ENCODE results near the gene PHKA2.

GRCh38 chrX:18872621-18873020 lies 111.3 kb downstream of the PHKA2 start:
- TF ChIP-seq, protein P1, sequence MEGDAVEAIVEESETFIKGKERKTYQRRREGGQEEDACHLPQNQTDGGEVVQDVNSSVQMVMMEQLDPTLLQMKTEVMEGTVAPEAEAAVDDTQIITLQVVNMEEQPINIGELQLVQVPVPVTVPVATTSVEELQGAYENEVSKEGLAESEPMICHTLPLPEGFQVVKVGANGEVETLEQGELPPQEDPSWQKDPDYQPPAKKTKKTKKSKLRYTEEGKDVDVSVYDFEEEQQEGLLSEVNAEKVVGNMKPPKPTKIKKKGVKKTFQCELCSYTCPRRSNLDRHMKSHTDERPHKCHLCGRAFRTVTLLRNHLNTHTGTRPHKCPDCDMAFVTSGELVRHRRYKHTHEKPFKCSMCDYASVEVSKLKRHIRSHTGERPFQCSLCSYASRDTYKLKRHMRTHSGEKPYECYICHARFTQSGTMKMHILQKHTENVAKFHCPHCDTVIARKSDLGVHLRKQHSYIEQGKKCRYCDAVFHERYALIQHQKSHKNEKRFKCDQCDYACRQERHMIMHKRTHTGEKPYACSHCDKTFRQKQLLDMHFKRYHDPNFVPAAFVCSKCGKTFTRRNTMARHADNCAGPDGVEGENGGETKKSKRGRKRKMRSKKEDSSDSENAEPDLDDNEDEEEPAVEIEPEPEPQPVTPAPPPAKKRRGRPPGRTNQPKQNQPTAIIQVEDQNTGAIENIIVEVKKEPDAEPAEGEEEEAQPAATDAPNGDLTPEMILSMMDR (IDR thresholded peaks at IDR 0.05; ENCODE audit: low read depth, low read length, missing input control) = no peak
- TF ChIP-seq YY1 (IDR thresholded peaks at IDR 0.05) = no peak
- no peak for TF ChIP-seq SP1 (IDR thresholded peaks at IDR 0.05)
- TF ChIP-seq GABPA (IDR thresholded peaks at IDR 0.05 in 1 of 2, conservative IDR thresholded peaks at IDR 0.05 in 1 of 2) = no peak
- no peak for TF ChIP-seq RAD21 (IDR thresholded peaks at IDR 0.05)
- TF ChIP-seq, protein P2, sequence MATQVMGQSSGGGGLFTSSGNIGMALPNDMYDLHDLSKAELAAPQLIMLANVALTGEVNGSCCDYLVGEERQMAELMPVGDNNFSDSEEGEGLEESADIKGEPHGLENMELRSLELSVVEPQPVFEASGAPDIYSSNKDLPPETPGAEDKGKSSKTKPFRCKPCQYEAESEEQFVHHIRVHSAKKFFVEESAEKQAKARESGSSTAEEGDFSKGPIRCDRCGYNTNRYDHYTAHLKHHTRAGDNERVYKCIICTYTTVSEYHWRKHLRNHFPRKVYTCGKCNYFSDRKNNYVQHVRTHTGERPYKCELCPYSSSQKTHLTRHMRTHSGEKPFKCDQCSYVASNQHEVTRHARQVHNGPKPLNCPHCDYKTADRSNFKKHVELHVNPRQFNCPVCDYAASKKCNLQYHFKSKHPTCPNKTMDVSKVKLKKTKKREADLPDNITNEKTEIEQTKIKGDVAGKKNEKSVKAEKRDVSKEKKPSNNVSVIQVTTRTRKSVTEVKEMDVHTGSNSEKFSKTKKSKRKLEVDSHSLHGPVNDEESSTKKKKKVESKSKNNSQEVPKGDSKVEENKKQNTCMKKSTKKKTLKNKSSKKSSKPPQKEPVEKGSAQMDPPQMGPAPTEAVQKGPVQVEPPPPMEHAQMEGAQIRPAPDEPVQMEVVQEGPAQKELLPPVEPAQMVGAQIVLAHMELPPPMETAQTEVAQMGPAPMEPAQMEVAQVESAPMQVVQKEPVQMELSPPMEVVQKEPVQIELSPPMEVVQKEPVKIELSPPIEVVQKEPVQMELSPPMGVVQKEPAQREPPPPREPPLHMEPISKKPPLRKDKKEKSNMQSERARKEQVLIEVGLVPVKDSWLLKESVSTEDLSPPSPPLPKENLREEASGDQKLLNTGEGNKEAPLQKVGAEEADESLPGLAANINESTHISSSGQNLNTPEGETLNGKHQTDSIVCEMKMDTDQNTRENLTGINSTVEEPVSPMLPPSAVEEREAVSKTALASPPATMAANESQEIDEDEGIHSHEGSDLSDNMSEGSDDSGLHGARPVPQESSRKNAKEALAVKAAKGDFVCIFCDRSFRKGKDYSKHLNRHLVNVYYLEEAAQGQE (IDR thresholded peaks at IDR 0.05) = no peak
- no peak for TF ChIP-seq EGR1 (IDR thresholded peaks at IDR 0.05; ENCODE audit: low read depth in 2 of 2)
- TF ChIP-seq JUND (IDR thresholded peaks at IDR 0.05) = no peak
- TF ChIP-seq, protein P3, sequence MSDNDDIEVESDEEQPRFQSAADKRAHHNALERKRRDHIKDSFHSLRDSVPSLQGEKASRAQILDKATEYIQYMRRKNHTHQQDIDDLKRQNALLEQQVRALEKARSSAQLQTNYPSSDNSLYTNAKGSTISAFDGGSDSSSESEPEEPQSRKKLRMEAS (IDR thresholded peaks at IDR 0.05) = no peak
- no peak for TF ChIP-seq FOXA2 (IDR thresholded peaks at IDR 0.05)
- TF ChIP-seq ATF3 (IDR thresholded peaks at IDR 0.05) = no peak
- TF ChIP-seq, protein P4, sequence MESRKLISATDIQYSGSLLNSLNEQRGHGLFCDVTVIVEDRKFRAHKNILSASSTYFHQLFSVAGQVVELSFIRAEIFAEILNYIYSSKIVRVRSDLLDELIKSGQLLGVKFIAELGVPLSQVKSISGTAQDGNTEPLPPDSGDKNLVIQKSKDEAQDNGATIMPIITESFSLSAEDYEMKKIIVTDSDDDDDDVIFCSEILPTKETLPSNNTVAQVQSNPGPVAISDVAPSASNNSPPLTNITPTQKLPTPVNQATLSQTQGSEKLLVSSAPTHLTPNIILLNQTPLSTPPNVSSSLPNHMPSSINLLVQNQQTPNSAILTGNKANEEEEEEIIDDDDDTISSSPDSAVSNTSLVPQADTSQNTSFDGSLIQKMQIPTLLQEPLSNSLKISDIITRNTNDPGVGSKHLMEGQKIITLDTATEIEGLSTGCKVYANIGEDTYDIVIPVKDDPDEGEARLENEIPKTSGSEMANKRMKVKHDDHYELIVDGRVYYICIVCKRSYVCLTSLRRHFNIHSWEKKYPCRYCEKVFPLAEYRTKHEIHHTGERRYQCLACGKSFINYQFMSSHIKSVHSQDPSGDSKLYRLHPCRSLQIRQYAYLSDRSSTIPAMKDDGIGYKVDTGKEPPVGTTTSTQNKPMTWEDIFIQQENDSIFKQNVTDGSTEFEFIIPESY (IDR thresholded peaks at IDR 0.05) = no peak

Data from liver (tissue), 3 donors.